HG03460 (cell line): Measurements from ENCODE around the gene DDX51.
"Not testable (repeated sequence)": the region's sequence is repeated elsewhere in the genome, so short reads cannot be mapped to it uniquely, and the experiment has no call there.

Source experiments
- ATAC-seq: cut with Tn5 transposase; IDR thresholded peaks from one replicate; pipeline ENCODE4 v1.9.1; 2021; ENCODE audit not compliant: unreplicated experiment

Gene DDX51

DNA sequence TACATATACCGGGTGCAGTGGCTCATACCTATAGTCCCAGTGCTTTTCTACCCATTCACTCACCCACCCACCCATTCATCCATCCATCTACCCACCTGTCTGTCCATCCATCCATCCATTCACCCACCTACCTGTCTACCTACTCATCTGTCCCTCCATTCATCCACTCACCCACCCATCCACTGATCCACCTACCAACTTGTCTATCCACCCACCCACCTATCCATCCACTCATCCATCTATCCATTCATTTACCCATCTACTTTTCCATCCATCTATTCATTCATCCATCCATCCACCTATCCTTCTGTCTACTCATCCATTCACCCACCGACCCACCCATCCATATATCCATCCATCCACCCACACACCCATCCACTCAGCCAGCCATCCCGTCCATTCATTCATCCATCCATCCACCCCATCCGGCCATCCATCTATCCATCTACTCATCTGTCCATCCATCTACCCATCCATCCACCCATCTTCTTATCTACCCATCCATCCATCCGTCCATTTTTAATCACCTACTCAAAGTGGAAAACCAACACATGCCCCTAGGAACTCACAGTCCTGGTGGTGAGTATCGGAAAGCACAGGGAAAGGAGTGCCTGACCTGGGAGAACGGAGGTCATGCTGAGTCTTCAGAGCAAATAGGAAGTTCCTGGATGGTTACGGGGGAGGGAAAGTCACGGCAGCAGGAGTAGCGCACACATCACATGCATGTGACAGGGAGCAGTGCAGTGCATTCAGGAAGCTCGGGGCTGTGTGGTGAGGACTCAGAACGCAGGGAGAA is 20.0 kb downstream of the DDX51 start:
- no peak for ATAC-seq

GRCh38 chr12:132121283-132121682 is 22.8 kb downstream of the DDX51 start:
- ATAC-seq: no peak

DNA sequence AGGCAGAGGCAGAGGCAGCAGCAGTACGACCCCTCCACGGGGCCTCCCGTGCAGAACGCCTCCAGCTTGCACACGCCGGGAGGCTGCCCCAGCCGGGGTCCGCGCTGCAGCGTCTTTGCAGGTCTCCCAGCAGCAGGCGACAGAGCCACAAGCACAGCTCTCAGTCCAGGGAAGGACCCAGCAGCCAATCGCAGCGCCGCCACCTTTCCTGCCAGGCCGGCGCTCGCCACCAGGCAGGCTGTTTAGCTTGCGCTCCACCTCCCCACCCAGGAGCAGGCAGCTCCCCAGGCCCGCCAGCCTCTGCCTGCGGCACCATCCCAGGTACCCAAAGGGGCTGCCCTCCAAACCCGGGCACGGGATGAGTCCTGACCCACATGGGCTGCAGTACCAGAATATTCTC is 25.2 kb downstream of the DDX51 start:
- ATAC-seq: no peak

DNA sequence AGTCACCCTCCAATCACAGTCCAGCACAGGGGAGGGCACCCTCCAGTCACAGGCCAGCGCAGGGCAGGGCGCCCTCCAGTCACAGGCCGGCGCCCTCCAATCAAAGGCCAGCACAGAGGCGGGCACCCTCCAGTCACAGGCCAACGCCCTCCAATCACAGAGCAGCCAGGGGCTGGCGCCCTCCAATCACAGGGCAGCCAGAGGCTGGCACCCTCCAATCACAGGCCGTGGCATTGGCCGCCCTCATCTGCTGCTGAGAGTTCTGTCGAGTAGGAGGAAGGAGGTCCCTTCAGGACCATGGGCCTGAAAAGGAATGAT is 26.6 kb downstream of the DDX51 start:
- no peak for ATAC-seq

- ATAC-seq: no peak
Observed at GRCh38 chr12:132116709-132117557, 27.2 kb downstream of the DDX51 start.

GRCh38 chr12:132115500-132115899 is 28.6 kb downstream of the DDX51 start:
- ATAC-seq: no peak

GRCh38 chr12:132114667-132115066 is 29.5 kb downstream of the DDX51 start:
- ATAC-seq: no peak

DNA sequence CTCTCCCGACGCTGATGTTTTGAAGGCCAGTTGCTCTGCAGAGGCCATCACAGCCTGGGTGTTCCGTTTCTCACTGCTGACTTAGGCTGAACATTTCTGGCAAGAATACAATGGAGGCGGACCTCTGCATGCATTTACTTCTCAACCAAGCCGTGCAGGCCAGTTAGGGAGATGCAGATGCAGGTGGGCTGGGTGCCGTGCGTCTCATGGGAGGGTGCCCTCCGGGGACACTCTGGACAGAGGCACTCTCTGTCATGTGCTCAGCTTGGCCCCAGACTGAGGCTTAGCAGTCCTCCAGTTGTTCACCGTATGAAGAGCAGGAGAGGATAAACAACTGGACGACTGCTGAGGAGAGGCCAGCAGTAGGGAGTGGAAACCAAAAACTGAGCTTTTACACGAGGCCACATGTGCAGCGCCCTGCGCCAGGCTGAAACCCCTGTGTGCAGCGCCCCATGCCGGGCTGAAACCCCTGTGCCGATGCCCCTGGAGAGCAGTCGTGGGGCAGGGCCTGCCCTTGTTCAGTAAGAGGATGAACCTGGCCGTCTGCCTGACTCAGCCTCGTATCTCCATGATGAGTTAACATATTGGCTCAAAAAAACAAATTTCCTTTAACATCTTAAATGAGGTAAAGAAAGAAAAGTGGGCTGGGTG is 32.3 kb downstream of the DDX51 start:
- no peak for ATAC-seq

DNA sequence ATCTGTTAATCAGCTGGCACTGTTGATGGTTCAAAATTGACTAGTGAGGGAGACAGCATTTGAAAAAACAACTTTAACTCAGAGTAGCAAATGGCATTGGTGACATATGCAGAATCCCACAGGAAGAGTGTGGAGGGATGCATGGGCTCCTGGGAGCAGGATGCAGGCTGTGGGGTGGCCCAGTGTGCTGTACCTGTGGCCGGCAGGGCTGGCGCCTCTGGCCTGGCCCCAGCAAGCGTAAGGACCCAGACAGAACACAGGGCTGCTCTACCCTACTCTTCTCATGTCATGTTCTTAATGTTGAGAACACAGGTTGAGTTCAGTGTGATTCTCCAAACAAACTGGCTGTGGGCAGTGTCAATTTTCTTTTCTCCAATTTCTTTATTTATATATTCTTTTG is 33.4 kb downstream of the DDX51 start:
- no peak for ATAC-seq

DNA sequence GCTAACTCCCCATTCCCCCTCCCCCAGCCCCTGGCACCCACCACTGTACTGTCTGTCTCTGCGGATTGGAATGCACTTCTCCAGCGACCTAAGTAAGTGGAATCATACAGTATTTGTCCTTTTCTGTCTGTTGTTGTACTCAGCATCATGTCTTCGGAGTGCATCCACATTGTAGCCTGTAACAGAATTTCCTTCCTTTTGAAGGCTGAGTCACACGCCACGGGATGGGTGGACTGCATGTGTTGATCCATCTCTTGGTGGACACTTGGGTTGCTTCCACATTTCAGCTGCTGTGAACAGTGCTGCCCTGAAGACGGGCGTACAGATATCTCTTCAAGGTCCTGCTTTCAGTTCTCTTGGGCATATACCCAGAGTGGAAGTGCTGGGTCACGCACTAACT is 34.4 kb downstream of the DDX51 start:
- ATAC-seq: no peak

DNA sequence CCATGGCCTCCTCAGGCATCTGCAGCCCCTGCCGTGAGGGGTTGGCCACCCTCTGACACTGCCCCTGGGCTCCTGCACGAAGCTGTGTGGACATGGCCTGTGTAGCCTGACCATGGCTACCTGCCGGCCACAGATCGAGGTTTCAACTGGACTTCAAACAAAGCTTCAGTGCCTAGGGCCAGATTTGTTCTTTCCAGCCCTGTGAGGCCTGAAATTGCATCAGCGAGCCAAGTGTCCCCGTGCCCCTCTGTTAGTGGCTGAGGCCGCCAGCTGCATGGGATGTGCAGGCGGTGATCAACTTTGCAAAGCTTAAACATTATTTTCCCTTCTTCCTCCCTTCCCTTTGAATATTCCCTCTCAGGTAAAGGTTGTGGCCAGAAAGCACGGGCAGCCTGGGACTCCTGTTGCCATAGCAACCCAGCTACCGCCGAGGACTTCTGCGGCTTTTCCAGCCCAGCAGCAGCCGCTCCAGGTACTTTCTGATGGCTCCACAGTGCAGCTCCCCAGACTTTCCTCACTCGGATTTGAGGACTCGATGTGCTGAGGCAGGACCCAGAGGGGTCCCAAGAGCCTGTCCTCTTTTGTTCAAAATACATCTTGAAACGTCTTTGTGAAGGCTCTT is 35.8 kb downstream of the DDX51 start:
- no peak for ATAC-seq

DNA sequence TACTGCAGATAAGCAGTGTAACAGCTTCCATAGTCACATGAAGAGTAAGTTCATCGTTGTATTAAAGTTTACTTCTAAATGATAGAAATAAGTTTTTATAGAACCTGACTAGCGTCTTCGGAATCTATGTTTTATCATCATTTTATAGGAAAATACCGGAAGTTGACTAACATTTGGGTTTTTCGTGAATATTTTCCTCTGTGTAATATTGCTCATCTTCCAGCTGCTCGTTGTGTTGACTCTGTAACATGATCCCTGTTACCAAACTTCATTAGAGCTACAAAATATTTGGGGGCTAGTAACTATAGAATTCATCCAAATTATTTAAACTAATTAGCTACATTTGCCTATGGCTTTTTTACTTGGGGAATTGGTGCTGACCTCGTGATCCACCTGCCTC is 37.2 kb downstream of the DDX51 start:
- ATAC-seq: no peak

GRCh38 chr12:132105467-132105866 is 38.7 kb downstream of the DDX51 start:
- no peak for ATAC-seq

GRCh38 chr12:132103542-132104308 is 40.4 kb downstream of the DDX51 start:
- no peak for ATAC-seq

GRCh38 chr12:132103072-132103471 is 41.0 kb downstream of the DDX51 start:
- not testable (repeated sequence) for ATAC-seq

- ATAC-seq: no peak
Observed at GRCh38 chr12:132102297-132102696, 41.8 kb downstream of the DDX51 start.

- ATAC-seq: no peak
Observed at GRCh38 chr12:132100306-132101065, 43.6 kb downstream of the DDX51 start.

- ATAC-seq: no peak
Observed at GRCh38 chr12:132099739-132100138, 44.4 kb downstream of the DDX51 start.

- ATAC-seq: no peak
Observed at GRCh38 chr12:132095520-132096409, 48.4 kb downstream of the DDX51 start.
